Keratinocyte (primary cell): Measurements from ENCODE around the gene MARCHF9.

Source experiments
- CTCF ChIP-seq, 3 experiments: IDR thresholded peaks in 1 of 3; conservative IDR thresholded peaks in 1 of 3; optimal IDR thresholded peaks in 1 of 3; 2 replicates in 2 of 3; 3 replicates in 1 of 3; pipeline versions ENCODE3 to v1.5.1; 2011; ENCODE audit warnings: low read length in 3 of 3, mild to moderate bottlenecking in 3 of 3, moderate library complexity in 2 of 3, control low read depth in 1 of 3, inconsistent platforms in 1 of 3; ENCODE audit not compliant: insufficient read depth in 2 of 3; ENCODE audit errors: extremely low read depth in 1 of 3
- EZH2 ChIP-seq: IDR thresholded peaks from one replicate; pipeline ENCODE4 v1.6.1; 2012; ENCODE audit warnings: inconsistent platforms, mild to moderate bottlenecking, low read length, moderate library complexity

DNA sequence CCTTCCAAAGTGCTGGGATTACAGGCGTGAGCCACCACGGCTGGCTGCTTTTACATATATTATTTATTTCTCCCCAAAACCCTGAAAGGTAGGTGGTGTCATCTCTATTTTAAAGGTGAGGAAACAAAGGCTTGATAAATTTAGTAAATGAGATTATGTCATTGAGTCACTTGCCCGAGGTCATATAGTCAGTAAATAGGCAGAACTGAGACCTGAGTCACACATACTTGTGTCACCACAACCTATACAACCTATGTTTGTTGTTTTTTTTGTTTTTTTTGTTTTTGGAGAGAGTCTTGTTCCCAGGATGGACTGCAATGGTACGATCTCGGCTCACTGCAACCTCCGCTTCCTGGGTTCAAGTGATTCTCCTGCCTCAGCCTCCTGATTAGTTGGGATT lies 40.5 kb downstream of the MARCHF9 start:
- TF ChIP-seq CTCF (optimal IDR thresholded peaks at IDR 0.05 in 1 of 3, IDR thresholded peaks at IDR 0.05 in 1 of 3, conservative IDR thresholded peaks at IDR 0.05 in 1 of 3; ENCODE audit: extremely low read depth in 1 of 3, insufficient read depth in 2 of 3, low read length in 3 of 3) (no peak), EZH2 (no peak)
